Measurements from ENCODE around the gene GRAMD4. TPM values are rescaled to one million over a fixed set of nuclear protein-coding genes. Genes with fewer than 3 reads are reported as not detected.
"Not testable (repeated sequence)": the region's sequence is repeated elsewhere in the genome, so short reads cannot be mapped to it uniquely, and the experiment has no call there.

Gene GRAMD4
- total and polyA plus RNA-seq, 10 donors: 16.0 to 46.1 (median 28.6) TPM

DNA sequence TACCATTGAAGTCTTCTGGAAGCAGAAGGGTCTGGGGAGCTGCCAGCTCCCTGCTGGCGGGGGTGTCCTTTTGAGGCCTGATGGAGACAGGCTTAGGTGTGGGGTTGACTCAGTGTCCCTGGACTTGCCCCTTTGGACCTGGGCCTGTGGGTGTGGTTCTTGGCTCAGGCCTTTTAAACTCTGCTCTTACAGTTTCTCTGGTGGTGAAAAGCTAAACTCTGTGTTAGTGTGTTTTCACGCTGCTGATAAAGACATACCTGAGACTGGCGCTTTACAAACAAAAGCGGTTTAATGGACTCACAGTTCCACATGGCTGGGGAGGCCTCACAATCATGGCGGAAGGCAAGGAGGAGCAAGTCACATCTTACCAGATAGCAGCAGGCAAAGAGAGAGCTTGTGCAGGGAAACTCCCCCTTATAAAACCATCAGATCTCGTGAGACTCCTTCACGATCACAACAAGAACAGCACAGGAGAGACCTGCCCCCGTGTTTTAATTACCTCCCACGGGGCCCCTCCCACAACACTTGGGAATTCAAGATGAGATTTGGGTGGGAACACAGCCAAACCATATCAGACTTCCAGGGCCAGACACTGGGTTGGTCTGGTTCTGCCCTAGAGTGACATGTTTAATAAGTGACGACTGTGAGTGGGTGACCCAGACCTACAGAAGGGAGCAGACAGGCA lies 26.5 kb downstream of the GRAMD4 start:
- WGBS, 5 donors: 87 to 92% (median 88%) methylated on average over 10 of the region's 10 CpGs
- no peaks in the 10 kb centered on the region for H3K27me3 ChIP-seq (replicated peaks in 1 of 7)
- DNase-seq: no peak
- TF ChIP-seq, protein P1, sequence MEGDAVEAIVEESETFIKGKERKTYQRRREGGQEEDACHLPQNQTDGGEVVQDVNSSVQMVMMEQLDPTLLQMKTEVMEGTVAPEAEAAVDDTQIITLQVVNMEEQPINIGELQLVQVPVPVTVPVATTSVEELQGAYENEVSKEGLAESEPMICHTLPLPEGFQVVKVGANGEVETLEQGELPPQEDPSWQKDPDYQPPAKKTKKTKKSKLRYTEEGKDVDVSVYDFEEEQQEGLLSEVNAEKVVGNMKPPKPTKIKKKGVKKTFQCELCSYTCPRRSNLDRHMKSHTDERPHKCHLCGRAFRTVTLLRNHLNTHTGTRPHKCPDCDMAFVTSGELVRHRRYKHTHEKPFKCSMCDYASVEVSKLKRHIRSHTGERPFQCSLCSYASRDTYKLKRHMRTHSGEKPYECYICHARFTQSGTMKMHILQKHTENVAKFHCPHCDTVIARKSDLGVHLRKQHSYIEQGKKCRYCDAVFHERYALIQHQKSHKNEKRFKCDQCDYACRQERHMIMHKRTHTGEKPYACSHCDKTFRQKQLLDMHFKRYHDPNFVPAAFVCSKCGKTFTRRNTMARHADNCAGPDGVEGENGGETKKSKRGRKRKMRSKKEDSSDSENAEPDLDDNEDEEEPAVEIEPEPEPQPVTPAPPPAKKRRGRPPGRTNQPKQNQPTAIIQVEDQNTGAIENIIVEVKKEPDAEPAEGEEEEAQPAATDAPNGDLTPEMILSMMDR (IDR thresholded peaks at IDR 0.05 in 8 of 11, conservative IDR thresholded peaks at IDR 0.05 in 3 of 11): no peak
- TF ChIP-seq POLR2AphosphoS5 (IDR thresholded peaks at IDR 0.05) (no peak), POLR2A (IDR thresholded peaks at IDR 0.05) (no peak)
- H3K36me3 ChIP-seq: peaks cover 0 to 21% (median 0%) of the 10 kb centered on the region in 6 donors
- H3K9me3 ChIP-seq: no peaks in the 10 kb centered on the region
- no peak overlapping the region for H3K4me3 ChIP-seq
- no peak overlapping the region for H3K27ac ChIP-seq
- intact Hi-C loops (cut with DNase I; ENCODE audit: low total_unique reads): no loop called here
- peaks cover 5 to 20% (median 15%) of the 10 kb centered on the region in 6 donors for H3K4me1 ChIP-seq

DNA sequence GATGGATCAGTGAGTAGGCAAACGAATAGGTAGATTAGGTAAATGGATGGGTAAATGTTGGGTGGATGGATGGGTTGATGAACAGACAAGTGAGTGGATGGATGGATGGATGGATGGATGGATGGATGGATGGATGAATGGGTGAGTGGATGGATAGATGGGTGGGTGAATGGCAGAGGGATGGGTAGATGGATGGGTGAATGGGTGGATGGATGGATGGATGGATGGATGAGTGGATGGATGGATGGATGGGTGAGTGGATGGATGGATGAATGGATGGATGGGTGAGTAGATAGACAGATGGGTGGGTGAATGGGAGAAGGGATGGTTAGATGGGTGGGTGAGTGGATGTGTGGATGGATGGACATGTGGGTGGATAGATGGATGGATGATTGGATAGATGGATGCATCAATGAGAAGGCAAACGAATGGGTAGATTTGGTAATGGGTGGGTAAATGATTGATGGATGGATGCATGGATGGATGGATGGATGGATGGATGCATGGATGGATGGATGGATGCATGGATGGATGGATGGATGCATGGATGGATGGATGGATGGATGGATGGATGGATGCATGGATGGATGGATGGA lies 28.1 kb downstream of the GRAMD4 start:
- intact Hi-C loops (cut with DNase I; ENCODE audit: low total_unique reads); H3K9me3 ChIP-seq; H3K27ac ChIP-seq; H3K27me3 ChIP-seq (replicated peaks in 1 of 7); H3K4me3 ChIP-seq; DNase-seq: not testable (repeated sequence)
- WGBS, 5 donors: 94 to 97% (median 94%) methylated on average over 2 of the region's 2 CpGs
- peaks cover 0 to 29% (median 0%) of the 10 kb centered on the region in 6 donors for H3K36me3 ChIP-seq
- H3K4me1 ChIP-seq: peaks cover 7 to 37% (median 29%) of the 10 kb centered on the region in 6 donors

DNA sequence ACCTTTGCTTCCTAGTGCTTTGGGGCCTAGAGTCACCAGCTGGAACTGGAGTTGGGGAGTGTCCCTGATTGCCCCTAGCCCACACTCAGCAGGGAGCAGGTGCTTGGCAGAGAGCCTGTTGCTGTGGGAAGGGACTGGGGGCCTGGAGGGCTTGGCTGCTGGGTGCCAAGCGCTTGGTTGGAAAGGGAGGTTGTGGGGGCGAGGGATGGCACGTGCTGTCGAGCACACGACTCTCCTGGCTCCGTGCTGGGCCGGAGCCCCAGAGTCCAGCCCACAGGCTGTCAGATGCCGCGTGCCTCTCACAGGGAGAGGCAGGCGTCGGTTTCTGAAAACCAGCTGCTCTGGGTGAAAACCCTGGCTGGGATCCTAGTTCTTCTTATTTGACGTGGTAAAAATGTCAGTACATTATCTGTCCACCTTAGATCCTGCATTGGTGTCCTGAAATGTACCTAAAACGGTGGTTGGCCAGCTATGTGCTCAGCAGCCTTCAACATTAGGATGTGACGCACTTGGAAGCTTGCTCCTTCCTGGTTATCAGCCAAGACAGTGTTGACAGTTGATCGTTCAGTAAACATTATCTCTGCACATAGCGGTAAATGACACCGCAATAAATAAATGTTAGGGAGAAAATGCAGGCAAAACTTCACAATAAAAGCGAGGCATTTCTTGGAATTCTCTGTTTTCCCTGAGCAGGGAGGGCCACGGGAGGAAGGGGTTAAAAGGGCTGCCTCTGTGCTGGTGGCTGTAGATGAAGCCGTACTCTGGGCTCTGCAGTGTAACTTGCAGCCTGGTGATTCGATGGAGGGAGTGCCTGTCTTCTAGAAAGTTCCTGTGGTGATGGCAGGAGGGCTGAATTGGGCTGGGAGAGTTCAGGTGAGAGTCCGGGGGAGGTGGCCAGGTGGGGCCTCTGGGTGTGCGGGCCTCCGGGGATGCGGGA lies 29.2 kb downstream of the GRAMD4 start:
- Histone ChIP-seq H3K9me3 (no peaks in the 10 kb centered on the region), H3K27me3 (replicated peaks in 1 of 7) (no peaks in the 10 kb centered on the region), H3K27ac (no peak overlapping the region), H3K4me3 (no peak overlapping the region), H3K4me1 (peaks cover 9 to 48% (median 34%) of the 10 kb centered on the region in 6 donors), H3K36me3 (peaks cover 0 to 31% (median 0%) of the 10 kb centered on the region in 6 donors)
- no peak for DNase-seq
- 52 to 63% (median 56%) methylated on average over 20 to 25 of the region's 25 CpGs for WGBS, 5 donors
- intact Hi-C loops (cut with DNase I; ENCODE audit: low total_unique reads): no loop called here
- TF ChIP-seq, protein P1 (IDR thresholded peaks at IDR 0.05 in 8 of 11, conservative IDR thresholded peaks at IDR 0.05 in 3 of 11): no peak
- TF ChIP-seq POLR2AphosphoS5 (IDR thresholded peaks at IDR 0.05): peak in 1 of 3 donors; percentile 23
- no peak for TF ChIP-seq POLR2A (IDR thresholded peaks at IDR 0.05)

DNA sequence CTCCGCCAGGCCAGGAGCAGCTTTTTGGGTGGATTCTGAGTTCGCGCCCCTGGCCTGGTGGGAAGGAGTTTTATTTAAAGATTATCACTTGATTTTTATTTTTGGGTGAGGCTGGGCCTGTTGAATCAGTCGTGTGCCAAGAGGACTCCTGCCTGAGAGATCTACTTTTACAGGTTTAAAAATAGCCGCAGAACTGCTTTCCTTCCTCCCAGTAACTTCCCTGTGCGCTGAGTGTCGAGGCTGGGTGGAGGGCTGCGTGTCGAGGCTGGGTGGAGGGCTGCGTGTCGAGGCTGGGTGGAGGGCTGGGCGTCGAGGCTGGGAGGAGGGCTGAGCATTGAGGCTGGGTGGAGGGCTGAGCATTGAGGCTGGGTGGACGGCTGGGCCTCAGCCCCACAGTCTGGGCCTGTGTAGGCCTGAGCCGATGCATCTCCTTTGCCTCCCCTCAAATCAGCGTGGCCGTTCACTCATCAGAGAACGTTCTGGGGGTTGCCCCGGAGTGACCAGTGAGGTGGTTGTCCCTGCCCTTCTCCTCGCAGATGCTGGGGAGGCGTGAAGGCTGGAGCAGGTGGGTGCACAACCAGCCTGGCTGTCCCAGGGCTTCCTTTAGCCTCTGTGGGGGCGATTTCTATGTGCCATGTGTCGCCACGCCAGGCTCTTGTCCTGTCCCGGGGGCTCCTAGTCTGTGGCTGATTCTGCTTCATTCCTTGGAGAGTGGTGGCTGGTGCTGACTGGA lies 30.1 kb downstream of the GRAMD4 start:
- no peak overlapping the region for H3K27ac ChIP-seq
- peaks cover 9 to 49% (median 34%) of the 10 kb centered on the region in 6 donors for H3K4me1 ChIP-seq
- intact Hi-C loops (cut with DNase I; ENCODE audit: low total_unique reads): no loop called here
- no peak for DNase-seq
- no peaks in the 10 kb centered on the region for H3K9me3 ChIP-seq
- peaks cover 0 to 31% (median 0%) of the 10 kb centered on the region in 6 donors for H3K36me3 ChIP-seq
- WGBS, 5 donors: 59 to 68% (median 62%) methylated on average over 19 to 25 of the region's 25 CpGs
- H3K4me3 ChIP-seq: no peak overlapping the region
- no peaks in the 10 kb centered on the region for H3K27me3 ChIP-seq (replicated peaks in 1 of 7)
- TF ChIP-seq, protein P1 (IDR thresholded peaks at IDR 0.05 in 8 of 11, conservative IDR thresholded peaks at IDR 0.05 in 3 of 11): no peak
- no peak for TF ChIP-seq POLR2A (IDR thresholded peaks at IDR 0.05)
- no peak for TF ChIP-seq POLR2AphosphoS5 (IDR thresholded peaks at IDR 0.05)
